ENCODE measurements around the gene NT5C2.
"Not testable (repeated sequence)": the region's sequence is repeated elsewhere in the genome, so short reads cannot be mapped to it uniquely, and the experiment has no call there.

The NT5C2 gene

GRCh38 chr10:103215601-103216000 is 22.5 kb upstream of the NT5C2 start:
- CTCF ChIA-PET = interaction anchor here (1.6 kb wide), 1 partner anchor 29 kb away, joined by 6 read pairs; no protein-coding TSS in a partner anchor
- no peak for DNase-seq (ENCODE audit: extremely low spot score)
- no peak for TF ChIP-seq CTCF (IDR thresholded peaks at IDR 0.05; ENCODE audit: control extremely low read depth, extremely low read depth, low read depth, missing control alignments)
- POLR2A ChIA-PET = no interaction called here

- DNase-seq (ENCODE audit: extremely low spot score); CTCF ChIA-PET; POLR2A ChIA-PET: not testable (repeated sequence)
Observed at GRCh38 chr10:103210262-103210661, 17.2 kb upstream of the NT5C2 start.

GRCh38 chr10:103207643-103208042 is 14.6 kb upstream of the NT5C2 start:
- CTCF ChIA-PET = interaction anchor here (0.9 kb wide), 1 partner anchor 106 kb away, joined by 3 read pairs; no protein-coding TSS in a partner anchor

GRCh38 chr10:103207141-103207540 is 14.1 kb upstream of the NT5C2 start:
- ChIA-PET POLR2A (no interaction called here), CTCF (interaction anchor here (0.9 kb wide), 1 partner anchor 106 kb away, joined by 3 read pairs; no protein-coding TSS in a partner anchor)
- DNase-seq (ENCODE audit: extremely low spot score) = no peak
- no peak for TF ChIP-seq CTCF (IDR thresholded peaks at IDR 0.05; ENCODE audit: control extremely low read depth, extremely low read depth, low read depth, missing control alignments)

More at GRCh38 chr10:103207643-103208042, 14.6 kb upstream of the NT5C2 start:
- DNase-seq (ENCODE audit: extremely low spot score); POLR2A ChIA-PET: not testable (repeated sequence)

- CTCF ChIA-PET = interaction anchor here (0.9 kb wide), 1 partner anchor 105 kb away, joined by 3 read pairs; no protein-coding TSS in a partner anchor
- POLR2A ChIA-PET; DNase-seq (ENCODE audit: extremely low spot score): not testable (repeated sequence)
Observed at GRCh38 chr10:103206715-103207114, 13.6 kb upstream of the NT5C2 start.

- POLR2A ChIA-PET; CTCF ChIA-PET; DNase-seq (ENCODE audit: extremely low spot score): not testable (repeated sequence)
Observed at GRCh38 chr10:103205401-103205800, 12.3 kb upstream of the NT5C2 start.

- TF ChIP-seq CTCF (IDR thresholded peaks at IDR 0.05; ENCODE audit: control extremely low read depth, extremely low read depth, low read depth, missing control alignments) = no peak
- DNase-seq (ENCODE audit: extremely low spot score) = no peak
- ChIA-PET POLR2A (no interaction called here), CTCF (no interaction called here)
Observed at GRCh38 chr10:103204353-103205255, 11.5 kb upstream of the NT5C2 start.

GRCh38 chr10:103203466-103203865 is 10.4 kb upstream of the NT5C2 start:
- TF ChIP-seq CTCF (IDR thresholded peaks at IDR 0.05; ENCODE audit: control extremely low read depth, extremely low read depth, low read depth, missing control alignments) = no peak
- DNase-seq (ENCODE audit: extremely low spot score) = no peak
- ChIA-PET CTCF (no interaction called here), POLR2A (no interaction called here)

- ChIA-PET CTCF (no interaction called here), POLR2A (no interaction called here)
- TF ChIP-seq CTCF (IDR thresholded peaks at IDR 0.05; ENCODE audit: control extremely low read depth, extremely low read depth, low read depth, missing control alignments) = no peak
- no peak for DNase-seq (ENCODE audit: extremely low spot score)
Observed at GRCh38 chr10:103202319-103202718, 9.2 kb upstream of the NT5C2 start.

Measured in GM10248 (cell line).